ENCODE results near the gene SSTR4.

The SSTR4 gene

DNA sequence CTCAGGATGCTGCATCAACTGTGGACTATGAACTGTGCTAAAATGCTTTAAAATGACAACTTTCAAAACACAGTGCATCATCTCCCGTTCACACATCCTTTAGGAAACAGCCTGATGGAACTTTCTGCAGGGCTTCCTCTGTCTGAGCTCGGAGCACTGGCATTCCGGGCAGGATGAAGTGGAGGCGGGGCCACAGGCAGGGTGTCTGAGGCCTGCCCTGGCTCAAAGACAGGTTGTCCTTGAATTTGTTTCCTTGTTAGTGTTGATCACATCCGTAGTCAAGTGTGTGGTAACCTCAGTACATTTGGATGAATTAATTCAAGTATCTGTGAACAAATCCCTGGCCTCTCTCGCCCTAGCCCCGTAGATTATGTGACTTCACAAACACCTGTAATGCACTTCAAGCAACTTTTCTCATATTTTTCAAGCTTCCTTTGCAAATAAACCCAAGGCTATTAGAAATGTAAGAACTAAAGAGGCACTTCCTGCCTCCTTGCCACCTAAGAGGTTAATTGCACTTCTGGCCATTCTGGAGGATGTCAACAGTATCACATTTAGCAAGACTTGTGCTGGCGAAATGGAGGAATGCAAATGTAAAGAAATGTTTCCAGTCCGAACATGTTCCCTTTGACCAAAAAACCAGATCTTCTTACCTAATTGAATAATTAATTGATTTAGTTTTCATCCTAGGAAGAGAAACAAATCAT lies 47.9 kb downstream of the SSTR4 start:
- H3K9me3 ChIP-seq (ENCODE audit: insufficient read depth, low read depth, low read length) = no peaks in the 10 kb centered on the region
- peaks cover 92% of the 10 kb centered on the region for H3K79me2 ChIP-seq (ENCODE audit: insufficient read depth, low read length)
- H3F3A ChIP-seq (ENCODE audit: low read depth) = peaks cover 4% of the 10 kb centered on the region
- no peaks in the 10 kb centered on the region; the same call in 1 of the 2 replicates for H3K36me3 ChIP-seq (ENCODE audit: insufficient read depth, low read length)
- H2AFZ ChIP-seq (ENCODE audit: low read length) = no peak overlapping the region
- H3K9me2 ChIP-seq (replicated peaks; ENCODE audit: low read depth, low read length) = no peaks in the 10 kb centered on the region
- TF ChIP-seq EZH2phosphoT487 (IDR thresholded peaks at IDR 0.05; ENCODE audit: borderline replicate concordance) = no peak
- TF ChIP-seq, protein P1, sequence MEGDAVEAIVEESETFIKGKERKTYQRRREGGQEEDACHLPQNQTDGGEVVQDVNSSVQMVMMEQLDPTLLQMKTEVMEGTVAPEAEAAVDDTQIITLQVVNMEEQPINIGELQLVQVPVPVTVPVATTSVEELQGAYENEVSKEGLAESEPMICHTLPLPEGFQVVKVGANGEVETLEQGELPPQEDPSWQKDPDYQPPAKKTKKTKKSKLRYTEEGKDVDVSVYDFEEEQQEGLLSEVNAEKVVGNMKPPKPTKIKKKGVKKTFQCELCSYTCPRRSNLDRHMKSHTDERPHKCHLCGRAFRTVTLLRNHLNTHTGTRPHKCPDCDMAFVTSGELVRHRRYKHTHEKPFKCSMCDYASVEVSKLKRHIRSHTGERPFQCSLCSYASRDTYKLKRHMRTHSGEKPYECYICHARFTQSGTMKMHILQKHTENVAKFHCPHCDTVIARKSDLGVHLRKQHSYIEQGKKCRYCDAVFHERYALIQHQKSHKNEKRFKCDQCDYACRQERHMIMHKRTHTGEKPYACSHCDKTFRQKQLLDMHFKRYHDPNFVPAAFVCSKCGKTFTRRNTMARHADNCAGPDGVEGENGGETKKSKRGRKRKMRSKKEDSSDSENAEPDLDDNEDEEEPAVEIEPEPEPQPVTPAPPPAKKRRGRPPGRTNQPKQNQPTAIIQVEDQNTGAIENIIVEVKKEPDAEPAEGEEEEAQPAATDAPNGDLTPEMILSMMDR (conservative IDR thresholded peaks at IDR 0.05; ENCODE audit: low read length) = no peak
- H3K27me3 ChIP-seq (ENCODE audit: insufficient read depth, low read length, poor library complexity, severe bottlenecking) = no peaks in the 10 kb centered on the region
- peak overlapping the region; percentile 95 for H3K4me2 ChIP-seq (ENCODE audit: low read depth, low read length, poor library complexity, severe bottlenecking)
- peaks cover 74% of the 10 kb centered on the region for H3K4me1 ChIP-seq (ENCODE audit: insufficient read depth, low read length, poor library complexity, severe bottlenecking)
- H3K9ac ChIP-seq (ENCODE audit: low read depth, low read length, poor library complexity, severe bottlenecking) = peak overlapping the region; percentile 99
- peak overlapping the region; percentile 91 for H3K4me3 ChIP-seq (ENCODE audit: low read length, poor library complexity, severe bottlenecking)
- H4K20me1 ChIP-seq (ENCODE audit: insufficient read depth, low read length, poor library complexity, severe bottlenecking) = peaks cover 34% of the 10 kb centered on the region

DNA sequence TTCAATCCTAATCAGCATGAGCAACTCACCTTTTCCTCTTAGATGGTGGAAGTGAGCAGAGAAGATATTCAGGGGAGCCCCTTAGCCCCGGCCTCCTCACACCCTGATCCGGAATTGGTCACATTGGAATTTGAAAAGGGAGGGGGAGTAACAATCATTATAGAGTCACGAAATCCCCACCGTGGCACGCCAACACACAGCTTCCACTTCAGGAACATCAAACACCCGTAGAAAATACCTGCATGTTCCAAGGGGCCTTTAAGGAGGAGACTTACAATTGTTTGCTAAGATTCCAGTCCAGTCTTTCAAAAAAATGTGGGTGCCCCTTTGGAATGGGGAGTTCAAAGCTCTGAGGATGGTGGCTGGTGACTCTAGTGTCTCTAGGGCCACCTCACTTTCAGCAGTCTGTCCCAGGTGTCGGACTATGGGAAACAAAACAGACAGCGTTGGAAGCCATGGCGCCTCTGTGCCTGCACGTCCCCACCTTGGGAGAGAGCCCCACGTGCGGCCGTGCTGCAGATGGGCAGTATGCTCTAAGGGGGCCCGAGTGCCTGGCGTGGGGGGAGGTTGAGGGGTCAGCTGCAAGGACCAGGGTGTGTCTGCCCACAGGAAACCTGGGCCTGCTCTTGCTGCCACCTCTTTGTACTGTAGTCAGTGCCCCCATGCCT lies 48.6 kb downstream of the SSTR4 start:
- H3K4me1 ChIP-seq (ENCODE audit: insufficient read depth, low read length, poor library complexity, severe bottlenecking) = peaks cover 78% of the 10 kb centered on the region
- H3K36me3 ChIP-seq (ENCODE audit: insufficient read depth, low read length) = no peaks in the 10 kb centered on the region; the same call in 1 of the 2 replicates
- H3K4me3 ChIP-seq (ENCODE audit: low read length, poor library complexity, severe bottlenecking) = peak overlapping the region; percentile 91

DNA sequence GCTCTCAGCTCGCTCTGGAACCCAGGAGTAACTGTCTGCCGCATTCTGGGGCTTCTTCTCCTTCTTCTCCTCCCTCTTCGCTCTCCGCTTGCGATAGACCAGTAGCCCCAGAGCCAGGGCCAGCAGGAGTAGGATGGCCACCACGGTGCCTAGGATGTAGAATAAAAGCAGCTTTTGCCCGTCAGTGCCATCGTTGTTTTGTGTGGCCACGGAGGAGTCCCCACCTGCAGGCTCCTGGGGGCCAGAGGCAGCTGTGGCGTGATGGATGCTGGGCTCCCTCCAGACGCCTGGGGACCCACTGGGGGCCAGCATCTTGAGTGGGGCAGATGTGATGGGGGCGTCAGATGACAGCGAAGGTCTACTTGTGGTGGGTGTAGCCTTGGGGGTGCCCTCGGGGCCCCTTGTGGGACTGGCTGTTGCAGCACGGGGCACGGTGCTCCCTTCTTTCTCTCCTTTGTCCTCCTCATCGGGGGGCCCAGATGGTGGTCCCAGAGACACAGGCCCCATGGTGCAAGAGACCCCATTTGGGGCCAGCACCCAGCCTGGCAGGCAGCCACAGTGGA lies 49.3 kb downstream of the SSTR4 start:
- Histone ChIP-seq H3K4me1 (ENCODE audit: insufficient read depth, low read length, poor library complexity, severe bottlenecking) (peaks cover 78% of the 10 kb centered on the region), H3F3A (ENCODE audit: low read depth) (peaks cover 4% of the 10 kb centered on the region), H3K4me3 (ENCODE audit: low read length, poor library complexity, severe bottlenecking) (peak overlapping the region; percentile 91), H3K36me3 (ENCODE audit: insufficient read depth, low read length) (no peaks in the 10 kb centered on the region; the same call in 1 of the 2 replicates), H3K9ac (ENCODE audit: low read depth, low read length, poor library complexity, severe bottlenecking) (peak overlapping the region; percentile 99), H3K27me3 (ENCODE audit: insufficient read depth, low read length, poor library complexity, severe bottlenecking) (no peaks in the 10 kb centered on the region), H3K79me2 (ENCODE audit: insufficient read depth, low read length) (peaks cover 86% of the 10 kb centered on the region), H2AFZ (ENCODE audit: low read length) (no peak overlapping the region), H3K9me3 (ENCODE audit: insufficient read depth, low read depth, low read length) (no peaks in the 10 kb centered on the region), H3K9me2 (replicated peaks; ENCODE audit: low read depth, low read length) (no peaks in the 10 kb centered on the region), H4K20me1 (ENCODE audit: insufficient read depth, low read length, poor library complexity, severe bottlenecking) (peaks cover 27% of the 10 kb centered on the region), H3K4me2 (ENCODE audit: low read depth, low read length, poor library complexity, severe bottlenecking) (peak overlapping the region; percentile 95)
- TF ChIP-seq EZH2phosphoT487 (IDR thresholded peaks at IDR 0.05; ENCODE audit: borderline replicate concordance) = no peak
- TF ChIP-seq, protein P1 (conservative IDR thresholded peaks at IDR 0.05; ENCODE audit: low read length) = no peak

More for the DNA sequence above, 48.6 kb downstream of the SSTR4 start:
- Histone ChIP-seq H3K9me3 (ENCODE audit: insufficient read depth, low read depth, low read length) (no peaks in the 10 kb centered on the region), H3K9me2 (replicated peaks; ENCODE audit: low read depth, low read length) (no peaks in the 10 kb centered on the region), H3F3A (ENCODE audit: low read depth) (peaks cover 4% of the 10 kb centered on the region), H3K79me2 (ENCODE audit: insufficient read depth, low read length) (peaks cover 92% of the 10 kb centered on the region), H3K27me3 (ENCODE audit: insufficient read depth, low read length, poor library complexity, severe bottlenecking) (no peaks in the 10 kb centered on the region), H3K4me2 (ENCODE audit: low read depth, low read length, poor library complexity, severe bottlenecking) (peak overlapping the region; percentile 95), H4K20me1 (ENCODE audit: insufficient read depth, low read length, poor library complexity, severe bottlenecking) (peaks cover 34% of the 10 kb centered on the region), H2AFZ (ENCODE audit: low read length) (no peak overlapping the region), H3K9ac (ENCODE audit: low read depth, low read length, poor library complexity, severe bottlenecking) (peak overlapping the region; percentile 99)
- no peak for TF ChIP-seq EZH2phosphoT487 (IDR thresholded peaks at IDR 0.05; ENCODE audit: borderline replicate concordance)
- TF ChIP-seq, protein P1 (conservative IDR thresholded peaks at IDR 0.05; ENCODE audit: low read length) = no peak
